Kidney (tissue), 14 donors: ENCODE results near the gene ATP1A2. TPM values are rescaled to one million over a fixed set of nuclear protein-coding genes. Genes with fewer than 3 reads are reported as not detected.

Experiments
- DNase-seq, 5 donors: peaks; one replicate each; pipeline ENCODE4 v3.0.0-alpha.2; 2013 to 2020
- FAIRE-seq: peaks from 2 replicates; lab custom pipeline; 2012; peaks lifted over from hg19 to GRCh38; lab: Jason Lieb, UNC
- H3K27ac ChIP-seq, 2 donors: one replicate each; pipeline ENCODE4 v1.7.0; 2013; ENCODE audit warnings: low read depth in 2 of 2, low read length in 2 of 2, inconsistent platforms in 1 of 2
- H3K27me3 ChIP-seq: one replicate; pipeline ENCODE4 v1.7.1; 2013; ENCODE audit warnings: low read length, inconsistent platforms; ENCODE audit not compliant: control insufficient read depth, insufficient read depth
- H3K36me3 ChIP-seq, 3 donors: one replicate each; pipeline versions ENCODE4 v1.7.0 to v1.7.1; 2013; ENCODE audit warnings: low read length in 3 of 3, control low read depth in 1 of 3, inconsistent platforms in 1 of 3; ENCODE audit not compliant: insufficient read depth in 3 of 3, control insufficient read depth in 2 of 3
- H3K4me1 ChIP-seq, 3 donors: one replicate each; pipeline versions ENCODE4 v1.7.0 to v1.7.1; 2013; ENCODE audit warnings: low read length in 3 of 3, inconsistent platforms in 1 of 3, low read depth in 1 of 3; ENCODE audit not compliant: control insufficient read depth in 2 of 3, insufficient read depth in 2 of 3
- H3K4me3 ChIP-seq, 3 donors: one replicate each; pipeline versions ENCODE4 v1.7.0 to v1.8.1; 2013; ENCODE audit warnings: low read length in 3 of 3, control low read depth in 1 of 3, inconsistent platforms in 1 of 3
- H3K9ac ChIP-seq, 3 donors: one replicate each; pipeline versions ENCODE4 v1.7.0 to v1.7.1; 2013; ENCODE audit warnings: low read length in 3 of 3, control low read depth in 1 of 3, inconsistent platforms in 1 of 3
- H3K9me3 ChIP-seq, 3 donors: one replicate each; pipeline versions ENCODE4 v1.7.0 to v1.7.1; 2013; ENCODE audit warnings: low read length in 3 of 3, control low read depth in 1 of 3, inconsistent platforms in 1 of 3; ENCODE audit not compliant: control insufficient read depth in 2 of 3, insufficient read depth in 1 of 3
- intact Hi-C: fragments of 100-400 bp; cut with DNase I; formaldehyde crosslinking; loops from one replicate; pipeline ENCODE4 v1.11.1; 2022
- polyA plus RNA-seq: library from polyadenylated mRNA; stranded (reverse); fragments of 350-450 nt; fragmentation: Illumina TruSeq; extraction: RNeasy Lipid Tissue Mini Kit (QIAGEN cat#74804); gene quantifications from one replicate; pipeline ENCODE4 v1.2.3, GENCODE V29; 2014; ENCODE audit warnings: low read depth, low replicate concordance; ENCODE audit not compliant: insufficient read depth
- total RNA-seq: library from RNA; stranded (reverse); fragmentation: NEBNext Ultra II Directional; extraction: Animal tissue kit (Norgen Biotek cat#: 25700); gene quantifications from one replicate; pipeline ENCODE4 v1.2.1, GENCODE V29; 2021
- TF ChIP-seq, protein P1 (sequence below): IDR thresholded peaks from 3 replicates; pipeline ENCODE4 v1.5.1; 2012; ENCODE audit warnings: mild to moderate bottlenecking, moderate library complexity, borderline replicate concordance; ENCODE audit not compliant: insufficient read depth; ENCODE audit errors: extremely low read depth
- donor health status: control.
- donor health status: control.
- donor health status: control.
- donor health status: control.
- donor health status: control.
- donor health status: DM: yes; HTN: yes; CAD: no.
- donor health status: Normal renal cell carcinoma (clear cell type).

The ATP1A2 gene
- total and polyA plus RNA-seq, 2 donors from 2014 or later: 4.1 to 5.5 TPM

DNA sequence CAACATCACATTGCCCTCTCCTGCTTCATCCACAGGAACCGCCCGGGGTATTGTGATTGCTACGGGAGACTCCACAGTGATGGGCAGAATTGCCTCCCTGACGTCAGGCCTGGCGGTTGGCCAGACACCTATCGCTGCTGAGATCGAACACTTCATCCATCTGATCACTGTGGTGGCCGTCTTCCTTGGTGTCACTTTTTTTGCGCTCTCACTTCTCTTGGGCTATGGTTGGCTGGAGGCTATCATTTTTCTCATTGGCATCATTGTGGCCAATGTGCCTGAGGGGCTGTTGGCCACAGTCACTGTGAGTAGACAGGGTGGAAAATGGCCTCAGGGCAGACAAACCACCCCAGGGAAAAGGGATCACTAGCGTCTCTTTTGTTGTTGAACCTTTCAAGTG is 48.6 kb downstream of the ATP1A2 start:
- no peak overlapping the region for H3K9ac ChIP-seq
- TF ChIP-seq, protein P1, sequence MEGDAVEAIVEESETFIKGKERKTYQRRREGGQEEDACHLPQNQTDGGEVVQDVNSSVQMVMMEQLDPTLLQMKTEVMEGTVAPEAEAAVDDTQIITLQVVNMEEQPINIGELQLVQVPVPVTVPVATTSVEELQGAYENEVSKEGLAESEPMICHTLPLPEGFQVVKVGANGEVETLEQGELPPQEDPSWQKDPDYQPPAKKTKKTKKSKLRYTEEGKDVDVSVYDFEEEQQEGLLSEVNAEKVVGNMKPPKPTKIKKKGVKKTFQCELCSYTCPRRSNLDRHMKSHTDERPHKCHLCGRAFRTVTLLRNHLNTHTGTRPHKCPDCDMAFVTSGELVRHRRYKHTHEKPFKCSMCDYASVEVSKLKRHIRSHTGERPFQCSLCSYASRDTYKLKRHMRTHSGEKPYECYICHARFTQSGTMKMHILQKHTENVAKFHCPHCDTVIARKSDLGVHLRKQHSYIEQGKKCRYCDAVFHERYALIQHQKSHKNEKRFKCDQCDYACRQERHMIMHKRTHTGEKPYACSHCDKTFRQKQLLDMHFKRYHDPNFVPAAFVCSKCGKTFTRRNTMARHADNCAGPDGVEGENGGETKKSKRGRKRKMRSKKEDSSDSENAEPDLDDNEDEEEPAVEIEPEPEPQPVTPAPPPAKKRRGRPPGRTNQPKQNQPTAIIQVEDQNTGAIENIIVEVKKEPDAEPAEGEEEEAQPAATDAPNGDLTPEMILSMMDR: no peak
- DNase-seq (no peak), FAIRE-seq (no peak)
- H3K4me1 ChIP-seq: peaks cover 0 to 2% (median 0%) of the 10 kb centered on the region in 3 donors
- no peak overlapping the region for H3K4me3 ChIP-seq
- H3K27ac ChIP-seq: no peak overlapping the region
- intact Hi-C loops: no loop called here
- no peaks in the 10 kb centered on the region for H3K36me3 ChIP-seq
- no peaks in the 10 kb centered on the region for H3K27me3 ChIP-seq
- H3K9me3 ChIP-seq: no peaks in the 10 kb centered on the region

DNA sequence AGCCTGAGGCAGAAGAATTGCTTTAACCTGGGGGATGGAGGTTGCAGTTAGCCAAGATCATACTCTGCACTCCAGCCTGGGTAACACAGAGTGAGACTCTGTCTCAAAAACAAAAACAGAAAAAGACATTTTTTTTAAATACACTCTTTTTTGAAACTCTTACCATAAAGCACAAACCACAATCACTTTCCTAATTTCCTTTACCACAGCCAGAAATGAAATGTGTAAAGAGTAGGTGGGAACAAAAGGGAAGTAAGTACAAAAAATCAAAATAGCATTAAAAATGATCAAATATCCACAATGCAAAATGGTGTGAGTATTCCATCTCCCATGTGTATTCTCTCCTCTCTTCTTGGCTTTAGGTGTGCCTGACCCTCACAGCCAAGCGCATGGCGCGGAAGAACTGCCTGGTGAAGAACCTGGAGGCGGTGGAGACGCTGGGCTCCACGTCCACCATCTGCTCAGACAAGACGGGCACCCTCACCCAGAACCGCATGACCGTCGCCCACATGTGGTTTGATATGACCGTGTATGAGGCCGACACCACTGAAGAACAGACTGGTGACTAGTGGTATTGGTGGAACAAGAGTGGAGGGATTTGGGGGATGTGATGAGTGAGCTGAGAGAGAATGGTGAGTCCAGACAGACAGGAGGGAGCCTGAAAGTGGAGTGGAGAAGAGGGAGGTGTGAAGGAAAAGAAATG is 50.8 kb downstream of the ATP1A2 start:
- peaks cover 0 to 2% (median 0%) of the 10 kb centered on the region in 3 donors for H3K4me1 ChIP-seq
- H3K4me3 ChIP-seq: no peak overlapping the region
- intact Hi-C loops: no loop called here
- no peaks in the 10 kb centered on the region for H3K27me3 ChIP-seq
- no peak for FAIRE-seq
- no peak overlapping the region for H3K27ac ChIP-seq
- no peaks in the 10 kb centered on the region for H3K36me3 ChIP-seq
- TF ChIP-seq, protein P1: no peak
- no peak for DNase-seq
- no peaks in the 10 kb centered on the region for H3K9me3 ChIP-seq
- no peak overlapping the region for H3K9ac ChIP-seq

DNA sequence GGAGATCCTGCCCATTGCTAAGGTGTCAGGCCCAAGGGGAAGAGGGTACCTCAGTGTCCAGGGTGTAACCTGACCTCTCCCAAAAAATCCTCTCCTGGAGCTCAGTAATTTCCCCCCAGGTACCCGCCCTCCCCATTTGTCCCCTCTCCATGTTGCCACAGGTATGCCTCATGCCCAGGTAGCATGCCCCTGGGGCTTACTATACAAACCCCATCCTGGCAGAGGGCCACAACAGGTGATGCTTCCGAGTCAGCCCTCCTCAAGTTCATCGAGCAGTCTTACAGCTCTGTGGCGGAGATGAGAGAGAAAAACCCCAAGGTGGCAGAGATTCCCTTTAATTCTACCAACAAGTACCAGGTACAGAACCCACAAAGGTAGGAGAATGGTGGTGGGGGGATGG is 51.5 kb downstream of the ATP1A2 start:
- Histone ChIP-seq H3K9me3 (no peaks in the 10 kb centered on the region), H3K4me3 (no peak overlapping the region), H3K36me3 (no peaks in the 10 kb centered on the region), H3K9ac (no peak overlapping the region), H3K27me3 (no peaks in the 10 kb centered on the region), H3K4me1 (peaks cover 0 to 2% (median 0%) of the 10 kb centered on the region in 3 donors), H3K27ac (no peak overlapping the region)
- intact Hi-C loops: no loop called here
- no peak for DNase-seq
- TF ChIP-seq, protein P1: no peak
- no peak for FAIRE-seq
